Measurements from ENCODE around the gene ICAM4.
"Not testable (repeated sequence)": the region's sequence is repeated elsewhere in the genome, so short reads cannot be mapped to it uniquely, and the experiment has no call there.

The ICAM4 gene

GRCh38 chr19:10332158-10332964, 45.6 kb downstream of the ICAM4 start:
- TF ChIP-seq MAX (IDR thresholded peaks at IDR 0.05; ENCODE audit: low read depth, low read length) = no peak
- peak; percentile 42 for TF ChIP-seq CTCF (IDR thresholded peaks at IDR 0.05; ENCODE audit: low read depth, low read length)
- DNase-seq (ENCODE audit: low read depth) = peak; percentile 67
- peak overlapping the region; percentile 67 for H3K4me3 ChIP-seq (ENCODE audit: low read depth, low read length)

GRCh38 chr19:10332965-10333757, 46.4 kb downstream of the ICAM4 start, which contains the start of gene RAVER1:
RAVER1 (minus strand) TSS chr19:10333529; CDS start chr19:10333507, 22 bp downstream.
- DNase-seq (ENCODE audit: low read depth) = peak; percentile 100
- peak within 1 kb of the TSS; percentile 67 for H3K4me3 ChIP-seq (ENCODE audit: low read depth, low read length)
- TF ChIP-seq MAX (IDR thresholded peaks at IDR 0.05; ENCODE audit: low read depth, low read length) = no peak
- TF ChIP-seq MYC (IDR thresholded peaks at IDR 0.05; ENCODE audit: low read depth, low read length) = no peak
- TF ChIP-seq POLR2A (IDR thresholded peaks at IDR 0.05; ENCODE audit: extremely low read depth, insufficient read length) = no peak
- TF ChIP-seq CTCF (IDR thresholded peaks at IDR 0.05; ENCODE audit: low read depth, low read length) = no peak

GRCh38 chr19:10333758-10334587, 47.2 kb downstream of the ICAM4 start:
- H3K4me3 ChIP-seq (ENCODE audit: low read depth, low read length) = peak overlapping the region; percentile 67
- no peak for TF ChIP-seq MYC (IDR thresholded peaks at IDR 0.05; ENCODE audit: low read depth, low read length)
- no peak for TF ChIP-seq POLR2A (IDR thresholded peaks at IDR 0.05; ENCODE audit: extremely low read depth, insufficient read length)
- no peak for TF ChIP-seq MAX (IDR thresholded peaks at IDR 0.05; ENCODE audit: low read depth, low read length)
- no peak for TF ChIP-seq CTCF (IDR thresholded peaks at IDR 0.05; ENCODE audit: low read depth, low read length)
- DNase-seq (ENCODE audit: low read depth) = no peak

- H3K4me3 ChIP-seq (ENCODE audit: low read depth, low read length) = peak overlapping the region; percentile 67
- peak; percentile 99 for DNase-seq (ENCODE audit: low read depth)
- TF ChIP-seq CTCF (IDR thresholded peaks at IDR 0.05; ENCODE audit: low read depth, low read length) (peak; percentile 32), POLR2A (IDR thresholded peaks at IDR 0.05; ENCODE audit: extremely low read depth, insufficient read length) (no peak)
Measured at GRCh38 chr19:10334588-10335351, 48.0 kb downstream of the ICAM4 start.

- no peak overlapping the region for H3K4me3 ChIP-seq (ENCODE audit: low read depth, low read length)
- no peak for DNase-seq (ENCODE audit: low read depth)
- TF ChIP-seq MAX (IDR thresholded peaks at IDR 0.05; ENCODE audit: low read depth, low read length) = no peak
- no peak for TF ChIP-seq CTCF (IDR thresholded peaks at IDR 0.05; ENCODE audit: low read depth, low read length)
- TF ChIP-seq MYC (IDR thresholded peaks at IDR 0.05; ENCODE audit: low read depth, low read length) = no peak
- TF ChIP-seq POLR2A (IDR thresholded peaks at IDR 0.05; ENCODE audit: extremely low read depth, insufficient read length) = no peak
Measured at GRCh38 chr19:10335352-10335985, 48.7 kb downstream of the ICAM4 start.

- not testable (repeated sequence) for H3K4me3 ChIP-seq (ENCODE audit: low read depth, low read length); DNase-seq (ENCODE audit: low read depth)
Measured at GRCh38 chr19:10336725-10337124, 50.0 kb downstream of the ICAM4 start.

All from NB4 (cell line).